OCI-LY7 (cell line): Measurements from ENCODE around the gene SLC4A3. TPM values are rescaled to one million over a fixed set of nuclear protein-coding genes. Genes with fewer than 3 reads are reported as not detected.

Source experiments
- BruUV-seq: library from RNA; stranded (reverse); fragments of 400-500 nt; replicated peaks from 2 replicates; lab custom pipeline; 2021; lab: Mats Ljungman, UMichigan
- CTCF ChIA-PET: fragments of 300-600 bp; sonication (Branson Sonifier 250); formaldehyde crosslinking; loops from one replicate; lab custom pipeline; 2022; ENCODE audit warnings: antibody characterized with exemption; ENCODE audit not compliant: unreplicated experiment; lab: Charles Lee
- POLR2A ChIA-PET: fragments of 300-600 bp; sonication (Branson Sonifier 250); formaldehyde crosslinking; loops from one replicate; lab custom pipeline; 2022; ENCODE audit warnings: antibody characterized with exemption; lab: Charles Lee
- DNase-seq: peaks from one replicate; pipeline ENCODE4 v3.0.0-alpha.2; 2015; ENCODE audit warnings: low spot score
- H2AFZ ChIP-seq: fragments of 200-600 bp; sonication (generic), shearing (Covaris generic); 2 replicates; pipeline ENCODE4 v1.6.1; 2014; ENCODE audit warnings: mild to moderate bottlenecking, antibody characterized with exemption, low read length, moderate library complexity
- H3K27ac ChIP-seq: fragments of 200-600 bp; sonication (generic); 2 replicates; pipeline ENCODE4 v1.5.1; 2014; ENCODE audit warnings: mixed run types, low read depth, mild to moderate bottlenecking, moderate library complexity, low read length, inconsistent platforms; ENCODE audit not compliant: poor library complexity, severe bottlenecking
- H3K36me3 ChIP-seq: fragments of 200-600 bp; sonication (generic); 2 replicates; pipeline ENCODE4 v1.6.1; 2014; ENCODE audit warnings: mild to moderate bottlenecking, antibody characterized with exemption, low read length, moderate library complexity, mixed read lengths; ENCODE audit not compliant: insufficient read depth
- H3K4me1 ChIP-seq: fragments of 200-600 bp; sonication (generic); 2 replicates; pipeline ENCODE4 v1.5.1; 2014; ENCODE audit warnings: mild to moderate bottlenecking, low read length; ENCODE audit not compliant: insufficient read depth, poor library complexity, severe bottlenecking
- H3K4me2 ChIP-seq: fragments of 200-600 bp; sonication (generic); 2 replicates; pipeline ENCODE4 v1.6.1; 2014; ENCODE audit warnings: mild to moderate bottlenecking, low read length
- H3K4me3 ChIP-seq: fragments of 200-600 bp; sonication (generic); 2 replicates; pipeline ENCODE4 v1.5.1; 2014; ENCODE audit warnings: mild to moderate bottlenecking, low read depth, low read length; ENCODE audit not compliant: poor library complexity, severe bottlenecking
- H3K79me2 ChIP-seq: fragments of 200-600 bp; sonication (generic); 2 replicates; pipeline ENCODE4 v1.6.1; 2016; ENCODE audit warnings: low read depth, mild to moderate bottlenecking, low read length, moderate library complexity, mixed read lengths; ENCODE audit not compliant: insufficient read depth
- H3K9me2 ChIP-seq: fragments of 200-600 bp; sonication (generic); 2 replicates; pipeline ENCODE4 v1.6.1; 2016; ENCODE audit warnings: mild to moderate bottlenecking, low read length, mixed read lengths; ENCODE audit not compliant: insufficient read depth
- H3K9me3 ChIP-seq: fragments of 200-600 bp; sonication (generic); 2 replicates; pipeline ENCODE4 v1.6.1; 2014; ENCODE audit warnings: mild to moderate bottlenecking, mixed run types, low read length, mixed read lengths
- H4K20me1 ChIP-seq: fragments of 200-600 bp; sonication (generic); 2 replicates; pipeline ENCODE4 v1.6.1; 2014; ENCODE audit warnings: mild to moderate bottlenecking, antibody characterized with exemption, low read length, moderate library complexity, mixed read lengths; ENCODE audit not compliant: insufficient read depth
- EZH2phosphoT487 ChIP-seq: fragments of 200-600 bp; sonication (generic); IDR thresholded peaks from 2 replicates; pipeline ENCODE4 v1.6.1; 2018; ENCODE audit warnings: low read depth, borderline replicate concordance, mild to moderate bottlenecking, mixed run types, antibody characterized with exemption, low read length, moderate library complexity, mixed read lengths
- intact Hi-C: fragments of 100-400 bp; cut with micrococcal nuclease; formaldehyde crosslinking; loops from one replicate; pipeline ENCODE4 v1.10.0; 2022; ENCODE audit not compliant: unreplicated experiment
- total RNA-seq, 2 experiments: library from RNA; depleted of rRNA in 1 of 2; stranded (reverse); fragments of >200 nt in 1 of 2; shearing (Covaris generic) in 1 of 2; gene quantifications; 2 replicates each; pipeline ENCODE4 v1.2.3, GENCODE V29; 2014 to 2022
- TF ChIP-seq, protein P1 (sequence below): fragments of 200-600 bp; sonication (generic); conservative IDR thresholded peaks from 2 replicates; pipeline ENCODE4 v1.5.1; 2014; ENCODE audit warnings: mild to moderate bottlenecking, antibody characterized with exemption, low read length, moderate library complexity, mixed read lengths

SLC4A3 gene
- total RNA-seq, 2 experiments from 2014 or later: not detected

DNA sequence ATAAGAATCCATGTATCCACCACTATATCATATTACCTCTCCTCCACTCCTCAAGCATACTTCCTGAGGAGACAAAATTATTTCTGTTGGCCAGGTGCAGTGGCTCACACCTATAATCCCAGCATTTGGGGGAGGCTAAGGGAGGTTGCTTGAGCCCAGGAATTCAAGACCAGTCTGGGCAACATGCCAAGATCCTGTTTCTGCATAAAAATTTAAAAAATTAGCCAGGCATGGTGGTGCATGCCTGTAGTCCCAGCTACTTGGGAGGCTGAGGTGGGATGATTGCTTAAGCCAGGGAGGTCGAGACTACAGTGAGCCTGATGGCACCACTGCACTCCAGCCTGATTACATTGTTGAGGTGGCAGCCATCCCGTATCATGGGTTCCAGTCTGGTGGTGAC is 46.1 kb upstream of the SLC4A3 start:
- Histone ChIP-seq H4K20me1 (no peaks in the 10 kb centered on the region), H3K9me3 (no peaks in the 10 kb centered on the region), H3K4me1 (no peaks in the 10 kb centered on the region), H3K9me2 (no peaks in the 10 kb centered on the region), H3K27ac (no peak overlapping the region), H3K79me2 (no peaks in the 10 kb centered on the region), H3K4me2 (no peak overlapping the region), H3K36me3 (no peaks in the 10 kb centered on the region), H2AFZ (no peak overlapping the region), H3K4me3 (no peak overlapping the region)
- POLR2A ChIA-PET: interaction anchor here (0.5 to 2.1 kb wide), 2 partner anchors 14 to 129 kb away, joined by 4 to 5 read pairs; no protein-coding TSS in a partner anchor
- intact Hi-C loops: no loop called here
- CTCF ChIA-PET: no interaction called here
- DNase-seq: no peak
- TF ChIP-seq, protein P1, sequence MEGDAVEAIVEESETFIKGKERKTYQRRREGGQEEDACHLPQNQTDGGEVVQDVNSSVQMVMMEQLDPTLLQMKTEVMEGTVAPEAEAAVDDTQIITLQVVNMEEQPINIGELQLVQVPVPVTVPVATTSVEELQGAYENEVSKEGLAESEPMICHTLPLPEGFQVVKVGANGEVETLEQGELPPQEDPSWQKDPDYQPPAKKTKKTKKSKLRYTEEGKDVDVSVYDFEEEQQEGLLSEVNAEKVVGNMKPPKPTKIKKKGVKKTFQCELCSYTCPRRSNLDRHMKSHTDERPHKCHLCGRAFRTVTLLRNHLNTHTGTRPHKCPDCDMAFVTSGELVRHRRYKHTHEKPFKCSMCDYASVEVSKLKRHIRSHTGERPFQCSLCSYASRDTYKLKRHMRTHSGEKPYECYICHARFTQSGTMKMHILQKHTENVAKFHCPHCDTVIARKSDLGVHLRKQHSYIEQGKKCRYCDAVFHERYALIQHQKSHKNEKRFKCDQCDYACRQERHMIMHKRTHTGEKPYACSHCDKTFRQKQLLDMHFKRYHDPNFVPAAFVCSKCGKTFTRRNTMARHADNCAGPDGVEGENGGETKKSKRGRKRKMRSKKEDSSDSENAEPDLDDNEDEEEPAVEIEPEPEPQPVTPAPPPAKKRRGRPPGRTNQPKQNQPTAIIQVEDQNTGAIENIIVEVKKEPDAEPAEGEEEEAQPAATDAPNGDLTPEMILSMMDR: no peak
- TF ChIP-seq EZH2phosphoT487: no peak
- BruUV-seq: no TSS peak

DNA sequence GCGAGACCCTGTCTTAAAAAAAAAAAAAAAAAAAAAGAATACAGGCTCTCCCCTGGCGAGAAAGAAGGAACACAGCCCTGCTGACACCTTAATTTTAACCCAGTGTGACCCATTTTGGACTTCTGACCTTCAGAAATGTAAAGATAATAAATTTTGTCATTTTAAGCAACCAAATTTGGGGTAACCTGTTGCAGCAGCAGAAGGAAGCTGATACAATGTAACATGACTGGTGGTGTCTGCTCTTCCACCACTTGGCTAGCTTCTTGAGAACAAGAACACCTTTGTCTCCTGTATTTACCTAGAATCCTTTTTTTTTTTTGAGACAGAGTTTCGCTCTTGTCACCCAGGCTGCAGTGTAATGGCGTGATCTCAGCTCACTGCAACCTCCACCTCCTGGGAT is 36.3 kb upstream of the SLC4A3 start:
- CTCF ChIA-PET: no interaction called here
- no peak overlapping the region for H3K4me2 ChIP-seq
- H3K4me3 ChIP-seq: no peak overlapping the region
- no peaks in the 10 kb centered on the region for H4K20me1 ChIP-seq
- H3K27ac ChIP-seq: no peak overlapping the region
- H3K9me3 ChIP-seq: no peaks in the 10 kb centered on the region
- DNase-seq: no peak
- POLR2A ChIA-PET: interaction anchor here (0.7 kb wide), 1 partner anchor 1100 kb away, joined by 4 read pairs; no protein-coding TSS in a partner anchor
- no peaks in the 10 kb centered on the region for H3K79me2 ChIP-seq
- H3K36me3 ChIP-seq: no peaks in the 10 kb centered on the region
- no TSS peak for BruUV-seq
- H3K9me2 ChIP-seq: no peaks in the 10 kb centered on the region
- TF ChIP-seq, protein P1: no peak
- TF ChIP-seq EZH2phosphoT487: no peak
- no peak overlapping the region for H2AFZ ChIP-seq
- no peaks in the 10 kb centered on the region for H3K4me1 ChIP-seq
- intact Hi-C loops: no loop called here

DNA sequence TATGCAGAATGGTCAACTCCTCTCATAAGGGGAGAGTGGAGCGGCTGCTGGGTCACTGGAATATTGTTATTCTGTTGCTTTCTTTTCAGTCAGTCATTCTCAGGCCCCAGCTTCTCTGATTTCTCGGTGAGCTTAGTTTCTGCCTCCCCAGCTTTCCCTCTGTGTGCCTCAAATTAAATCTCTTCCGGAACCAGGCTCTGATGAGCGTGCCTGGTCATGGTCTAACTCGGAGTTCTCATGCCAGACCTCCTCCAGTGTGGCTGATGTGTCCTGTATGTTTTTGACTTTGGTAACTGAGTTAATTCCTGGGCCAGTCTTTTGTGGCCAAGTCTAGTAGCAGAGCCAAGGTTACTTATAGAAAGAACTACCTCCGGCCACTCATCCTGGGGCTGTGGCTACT is 34.7 kb upstream of the SLC4A3 start:
- CTCF ChIA-PET: no interaction called here

More for the DNA sequence above, 34.7 kb upstream of the SLC4A3 start:
- Histone ChIP-seq H4K20me1 (no peaks in the 10 kb centered on the region), H3K4me1 (peaks cover 7% of the 10 kb centered on the region), H2AFZ (no peak overlapping the region), H3K36me3 (no peaks in the 10 kb centered on the region), H3K9me3 (no peaks in the 10 kb centered on the region), H3K9me2 (no peaks in the 10 kb centered on the region), H3K79me2 (no peaks in the 10 kb centered on the region), H3K27ac (no peak overlapping the region), H3K4me2 (no peak overlapping the region), H3K4me3 (no peak overlapping the region)
- intact Hi-C loops: no loop called here
- no peak for DNase-seq
- TF ChIP-seq, protein P1: no peak
- TF ChIP-seq EZH2phosphoT487: no peak
- no TSS peak for BruUV-seq
- POLR2A ChIA-PET: no interaction called here
